ENCODE measurements around the gene KIAA1614.

Gene KIAA1614

DNA sequence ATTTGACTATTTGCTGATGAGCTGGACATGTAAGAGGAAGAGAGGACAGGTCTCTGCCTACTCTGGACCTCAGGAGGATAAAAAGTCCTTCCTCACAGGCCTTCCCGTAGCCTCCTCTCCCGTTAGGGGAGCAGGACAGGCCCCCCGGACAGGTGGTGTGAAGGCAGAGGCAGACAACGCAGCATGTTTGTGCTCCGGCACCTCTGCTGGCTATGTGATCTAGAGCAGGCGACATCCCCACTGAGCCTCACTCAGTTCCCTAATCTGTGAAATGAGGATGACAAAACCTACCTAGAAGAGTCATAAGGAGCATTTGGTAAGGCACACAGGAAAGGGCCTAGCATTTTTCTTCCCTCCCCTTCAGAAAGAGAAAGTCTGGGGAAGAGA lies 34.8 kb downstream of the KIAA1614 start:
- Histone ChIP-seq H3K27me3 (replicated peaks; ENCODE audit: control insufficient read depth, insufficient read depth, low read length) (no peaks in the 10 kb centered on the region), H3K4me3 (replicated peaks; ENCODE audit: low read depth, low read length) (no peak overlapping the region), H3K36me3 (ENCODE audit: control insufficient read depth, insufficient read depth, low read length) (no peaks in the 10 kb centered on the region; the same call in none of the 2 replicates)
- no peak for DNase-seq (ENCODE audit: extremely low read depth, insufficient read length)
- TF ChIP-seq, protein P1, sequence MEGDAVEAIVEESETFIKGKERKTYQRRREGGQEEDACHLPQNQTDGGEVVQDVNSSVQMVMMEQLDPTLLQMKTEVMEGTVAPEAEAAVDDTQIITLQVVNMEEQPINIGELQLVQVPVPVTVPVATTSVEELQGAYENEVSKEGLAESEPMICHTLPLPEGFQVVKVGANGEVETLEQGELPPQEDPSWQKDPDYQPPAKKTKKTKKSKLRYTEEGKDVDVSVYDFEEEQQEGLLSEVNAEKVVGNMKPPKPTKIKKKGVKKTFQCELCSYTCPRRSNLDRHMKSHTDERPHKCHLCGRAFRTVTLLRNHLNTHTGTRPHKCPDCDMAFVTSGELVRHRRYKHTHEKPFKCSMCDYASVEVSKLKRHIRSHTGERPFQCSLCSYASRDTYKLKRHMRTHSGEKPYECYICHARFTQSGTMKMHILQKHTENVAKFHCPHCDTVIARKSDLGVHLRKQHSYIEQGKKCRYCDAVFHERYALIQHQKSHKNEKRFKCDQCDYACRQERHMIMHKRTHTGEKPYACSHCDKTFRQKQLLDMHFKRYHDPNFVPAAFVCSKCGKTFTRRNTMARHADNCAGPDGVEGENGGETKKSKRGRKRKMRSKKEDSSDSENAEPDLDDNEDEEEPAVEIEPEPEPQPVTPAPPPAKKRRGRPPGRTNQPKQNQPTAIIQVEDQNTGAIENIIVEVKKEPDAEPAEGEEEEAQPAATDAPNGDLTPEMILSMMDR (IDR thresholded peaks at IDR 0.05; ENCODE audit: insufficient read depth, low read length, poor library complexity, severe bottlenecking), result no peak

DNA sequence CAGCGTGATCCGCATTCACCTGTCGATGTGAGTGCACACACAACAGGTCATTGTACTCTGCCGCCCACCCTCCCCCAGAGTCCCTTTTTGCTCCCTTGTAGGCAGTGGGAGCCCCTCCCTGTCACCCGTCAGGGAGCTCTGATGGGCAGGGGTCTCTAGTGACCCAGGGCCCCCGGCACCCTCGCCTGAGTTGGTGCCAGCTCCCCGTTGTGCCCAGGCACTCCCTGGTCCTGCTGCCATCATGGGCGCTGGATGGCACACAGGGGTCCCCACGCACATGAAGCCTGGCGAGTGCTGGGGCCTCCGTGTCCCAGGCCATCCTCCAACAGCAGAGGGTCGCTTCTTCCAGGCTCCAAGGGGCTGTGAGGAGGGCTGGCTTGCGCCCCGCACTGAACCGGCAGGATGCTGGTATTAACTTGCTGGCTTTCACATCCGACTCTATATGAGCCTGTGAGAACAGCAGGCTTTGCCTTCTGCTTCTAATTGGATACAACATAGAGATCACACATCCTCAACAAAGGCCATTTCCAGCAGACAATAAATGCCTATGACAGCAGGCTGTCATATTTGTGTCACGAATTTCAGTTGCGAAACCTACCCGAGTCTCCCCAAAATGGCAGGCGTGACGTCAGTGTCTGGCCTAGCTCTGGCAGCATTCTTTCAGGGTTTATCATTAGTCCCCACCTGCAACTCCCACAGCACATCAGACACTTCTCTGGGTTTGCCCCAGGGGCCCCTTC lies 35.4 kb downstream of the KIAA1614 start:
- Histone ChIP-seq H3K4me3 (replicated peaks; ENCODE audit: low read depth, low read length) (no peak overlapping the region), H3K36me3 (ENCODE audit: control insufficient read depth, insufficient read depth, low read length) (no peaks in the 10 kb centered on the region; the same call in none of the 2 replicates), H3K27me3 (replicated peaks; ENCODE audit: control insufficient read depth, insufficient read depth, low read length) (no peaks in the 10 kb centered on the region)
- TF ChIP-seq, protein P1 (IDR thresholded peaks at IDR 0.05; ENCODE audit: insufficient read depth, low read length, poor library complexity, severe bottlenecking), result no peak
- no peak for DNase-seq (ENCODE audit: extremely low read depth, insufficient read length)

DNA sequence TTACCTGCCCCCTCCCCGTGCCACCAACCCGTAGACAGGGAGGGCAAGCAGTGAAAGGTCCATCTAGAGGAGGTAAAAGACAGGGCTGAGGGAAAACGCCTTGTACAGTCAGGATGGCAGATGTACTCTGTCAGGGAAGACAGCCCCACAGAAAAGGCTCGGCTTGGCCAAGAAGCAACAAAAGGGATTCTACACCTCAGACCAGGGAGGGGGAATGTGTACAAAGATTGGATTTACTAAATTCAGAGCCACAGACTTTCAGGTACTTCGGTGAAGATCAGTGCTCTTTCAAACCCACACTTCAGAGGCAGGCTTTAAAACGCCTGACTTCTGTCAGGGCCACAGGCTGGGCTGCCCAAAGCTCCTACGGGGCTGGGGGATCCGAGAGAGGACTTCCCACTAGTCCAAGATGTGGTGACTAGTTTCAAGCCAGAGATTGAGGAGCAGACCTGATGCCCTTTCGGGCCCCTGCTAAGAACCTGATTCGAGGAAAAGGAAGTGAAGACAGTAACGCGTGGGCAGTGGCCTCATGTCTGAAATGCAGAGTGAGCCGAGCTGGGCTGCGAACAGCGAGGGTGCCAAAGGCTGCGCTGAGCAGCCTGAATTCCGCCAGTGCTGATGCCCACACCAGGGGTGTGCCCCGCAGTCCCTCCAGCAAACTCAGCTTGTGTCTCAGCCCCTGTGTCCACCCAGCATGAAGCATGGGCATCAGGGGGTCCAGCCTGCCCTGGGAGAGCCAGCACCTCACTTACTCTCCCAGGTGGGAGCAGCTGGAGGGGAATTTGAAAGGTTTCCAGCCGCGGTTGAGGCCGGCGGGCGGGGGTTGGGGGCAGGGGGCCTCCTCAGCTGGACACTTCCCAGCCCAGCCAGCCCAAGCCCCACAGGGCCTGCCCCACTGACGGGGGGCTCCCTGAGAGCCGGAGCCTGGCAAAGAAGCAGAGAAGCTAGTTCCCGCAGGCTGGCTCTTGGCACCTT lies 36.2 kb downstream of the KIAA1614 start:
- Histone ChIP-seq H3K4me3 (replicated peaks; ENCODE audit: low read depth, low read length) (no peak overlapping the region), H3K36me3 (ENCODE audit: control insufficient read depth, insufficient read depth, low read length) (no peaks in the 10 kb centered on the region; the same call in none of the 2 replicates), H3K27me3 (replicated peaks; ENCODE audit: control insufficient read depth, insufficient read depth, low read length) (no peaks in the 10 kb centered on the region)
- TF ChIP-seq, protein P1 (IDR thresholded peaks at IDR 0.05; ENCODE audit: insufficient read depth, low read length, poor library complexity, severe bottlenecking), result no peak
- DNase-seq (ENCODE audit: extremely low read depth, insufficient read length), result no peak

DNA sequence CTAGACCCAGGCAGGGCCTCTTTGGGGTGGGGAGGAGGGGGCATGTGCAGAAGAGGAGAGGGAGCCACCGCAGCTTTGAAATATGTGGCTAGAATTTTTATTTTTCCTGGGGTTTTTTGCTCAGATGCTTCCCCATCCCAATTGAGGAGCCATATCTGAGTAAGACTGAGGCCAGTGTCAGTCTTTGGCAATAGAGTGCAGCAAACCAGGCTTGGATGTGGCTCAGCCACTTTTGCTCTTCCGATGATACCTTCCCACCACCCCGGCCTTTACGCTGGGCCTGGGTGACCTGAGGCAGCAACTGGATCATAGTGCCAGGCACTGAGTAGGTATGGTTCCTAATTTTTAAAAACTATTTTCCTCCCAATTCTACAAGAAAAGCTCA lies 36.9 kb downstream of the KIAA1614 start:
- no peak overlapping the region for H3K4me3 ChIP-seq (replicated peaks; ENCODE audit: low read depth, low read length)
- no peak for DNase-seq (ENCODE audit: extremely low read depth, insufficient read length)
- TF ChIP-seq, protein P1 (IDR thresholded peaks at IDR 0.05; ENCODE audit: insufficient read depth, low read length, poor library complexity, severe bottlenecking), result no peak

DNA sequence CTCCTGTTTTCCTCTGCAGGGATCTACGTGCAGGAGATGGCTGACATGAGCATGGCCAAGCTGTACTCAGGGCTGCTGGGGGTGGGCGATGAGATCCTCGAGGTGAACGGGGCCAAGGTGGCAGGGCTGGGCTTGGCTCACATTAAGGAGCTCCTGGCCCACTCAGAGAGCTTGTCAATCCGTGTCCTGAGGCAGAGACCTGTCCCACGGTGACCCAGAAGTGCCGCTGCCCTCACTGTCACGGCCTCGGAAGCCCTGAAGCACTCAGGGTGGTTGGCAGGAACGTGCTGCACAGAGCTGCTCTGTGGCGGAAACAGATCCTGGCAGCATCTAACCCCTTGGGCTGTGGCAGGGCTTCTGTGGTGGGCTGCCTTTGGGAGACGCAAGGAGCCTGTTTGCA lies 37.6 kb downstream of the KIAA1614 start:
- Histone ChIP-seq H3K27me3 (replicated peaks; ENCODE audit: control insufficient read depth, insufficient read depth, low read length) (no peaks in the 10 kb centered on the region), H3K4me3 (replicated peaks; ENCODE audit: low read depth, low read length) (no peak overlapping the region), H3K36me3 (ENCODE audit: control insufficient read depth, insufficient read depth, low read length) (no peaks in the 10 kb centered on the region; the same call in none of the 2 replicates)
- TF ChIP-seq, protein P1 (IDR thresholded peaks at IDR 0.05; ENCODE audit: insufficient read depth, low read length, poor library complexity, severe bottlenecking), result no peak
- no peak for DNase-seq (ENCODE audit: extremely low read depth, insufficient read length)

More for the DNA sequence above, 36.9 kb downstream of the KIAA1614 start:
- Histone ChIP-seq H3K36me3 (ENCODE audit: control insufficient read depth, insufficient read depth, low read length) (no peaks in the 10 kb centered on the region; the same call in none of the 2 replicates), H3K27me3 (replicated peaks; ENCODE audit: control insufficient read depth, insufficient read depth, low read length) (no peaks in the 10 kb centered on the region)

Measured in GM06990 (cell line).